K562 (cell line): ENCODE results near the gene TEX22. TPM values are rescaled to one million over a fixed set of nuclear protein-coding genes. Genes with fewer than 3 reads are reported as not detected.
A peak's percentile ranks its signal among the peaks of the same experiment; 100 is the strongest.

Source experiments
- ATAC-seq: fragments of 200-7000 bp; cut with Tn5 transposase; 3 replicates; pipeline ENCODE4 v1.9.1; 2020; ENCODE audit warnings: moderate library complexity
- BruUV-seq: library from RNA; stranded (reverse); fragments of 400-500 nt; replicated peaks from 2 replicates; lab custom pipeline; 2021; lab: Mats Ljungman, UMichigan
- CTCF ChIA-PET: fragments of 300-600 bp; formaldehyde crosslinking; extraction: SDS; loops from one replicate; lab custom pipeline; 2021; ENCODE audit warnings: low intra/inter-chr PET ratio; lab: Yijun Ruan, JAX
- POLR2A ChIA-PET: fragments of 300-600, 350-650 bp; sonication (Branson Sonifier 250); formaldehyde crosslinking; extraction: SDS; loops from one replicate; lab custom pipeline; 2021; ENCODE audit warnings: antibody characterized with exemption, inconsistent platforms; lab: Yijun Ruan, JAX
- DNase-seq, 4 experiments: peaks; one replicate each; pipeline versions ENCODE4 v3.0.0 to v3.0.0-alpha.2; 2011 to 2018; ENCODE audit warnings: low spot score in 3 of 4, mixed read lengths in 3 of 4; ENCODE audit errors: extremely low read depth in 1 of 4
- FAIRE-seq: peaks from 2 replicates; lab custom pipeline; 2011; peaks lifted over from hg19 to GRCh38; lab: Jason Lieb, UNC
- H2AFZ ChIP-seq: 2 replicates; pipeline ENCODE4 v1.6.0; 2011; ENCODE audit warnings: low read depth, low read length, control low read depth, inconsistent platforms
- H3K27ac ChIP-seq: fragments of 200-600 bp; 3 replicates; pipeline ENCODE4 v1.8.0; 2011; ENCODE audit warnings: low read depth, mild to moderate bottlenecking, control low read depth, inconsistent platforms, low read length, moderate library complexity, mixed read lengths; ENCODE audit errors: extremely low read depth
- H3K27me3 ChIP-seq, 2 experiments: fragments of 300-600 bp in 1 of 2; 2 replicates in 1 of 2; 3 replicates in 1 of 2; pipeline versions ENCODE4 v1.6.0 to v1.8.0; 2011; ENCODE audit warnings: inconsistent platforms in 2 of 2, low read length in 2 of 2, mild to moderate bottlenecking in 1 of 2, mixed read lengths in 1 of 2, moderate library complexity in 1 of 2; ENCODE audit not compliant: control insufficient read depth in 2 of 2, insufficient read depth in 2 of 2
- H3K36me3 ChIP-seq: fragments of 300-600 bp; 3 replicates; pipeline ENCODE4 v1.8.0; 2011; ENCODE audit warnings: mild to moderate bottlenecking, low read length, inconsistent platforms; ENCODE audit not compliant: control insufficient read depth, insufficient read depth
- H3K4me1 ChIP-seq, 2 experiments: fragments of 200-600 bp in 1 of 2; replicated peaks in 1 of 2; 2 replicates in 1 of 2; 3 replicates in 1 of 2; pipeline versions ENCODE4 v1.5.1 to v1.8.0; 2011; ENCODE audit warnings: inconsistent platforms in 2 of 2, low read length in 2 of 2, mild to moderate bottlenecking in 1 of 2, mixed read lengths in 1 of 2, moderate library complexity in 1 of 2; ENCODE audit not compliant: control insufficient read depth in 2 of 2, insufficient read depth in 2 of 2
- H3K4me2 ChIP-seq: 2 replicates; pipeline ENCODE4 v1.6.1; 2011; ENCODE audit warnings: low read length, control low read depth, inconsistent platforms, mixed read lengths; ENCODE audit not compliant: insufficient read depth
- H3K4me3 ChIP-seq: fragments of 200-600 bp; sonication (generic), shearing (Covaris generic); 2 replicates; pipeline ENCODE4 v1.5.1; 2016; ENCODE audit warnings: control low read depth, inconsistent platforms
- H3K79me2 ChIP-seq: fragments of 200-600 bp; 3 replicates; pipeline ENCODE4 v1.8.0; 2011; ENCODE audit warnings: low read length, inconsistent platforms; ENCODE audit not compliant: control insufficient read depth, insufficient read depth
- H3K9ac ChIP-seq, 2 experiments: 2 replicates each; pipeline versions ENCODE4 v1.6.0 to v1.6.1; 2011; ENCODE audit warnings: low read depth in 2 of 2, low read length in 2 of 2, control low read depth in 1 of 2, inconsistent platforms in 1 of 2, mild to moderate bottlenecking in 1 of 2, mixed read lengths in 1 of 2; ENCODE audit not compliant: insufficient read depth in 1 of 2
- H3K9me1 ChIP-seq: one replicate; pipeline ENCODE4 v1.6.0; 2011; ENCODE audit warnings: inconsistent platforms, mild to moderate bottlenecking, low read length, moderate library complexity; ENCODE audit not compliant: control insufficient read depth, insufficient read depth
- H3K9me3 ChIP-seq: replicated peaks from 2 replicates; pipeline ENCODE4 v1.5.1; 2011; ENCODE audit warnings: low read depth, low read length, inconsistent platforms; ENCODE audit not compliant: control insufficient read depth, insufficient read depth
- H4K20me1 ChIP-seq: replicated peaks from 2 replicates; pipeline ENCODE4 v1.6.1; 2011; ENCODE audit warnings: low read length, inconsistent platforms, mixed read lengths; ENCODE audit not compliant: control insufficient read depth, insufficient read depth
- CEBPG ChIP-seq, 3 experiments: fragments of 200-800 bp in 1 of 3; sonication (Bioruptor generic) in 1 of 3; sonication (generic) in 1 of 3; formaldehyde crosslinking in 1 of 3; IDR thresholded peaks in 2 of 3; conservative IDR thresholded peaks in 1 of 3; 2 replicates each; pipeline versions ENCODE4 v1.6.1 to v1.8.0; 2016 to 2022; ENCODE audit warnings: missing compliant biosample characterization in 2 of 3, missing genetic modification characterization in 2 of 3, mild to moderate bottlenecking in 1 of 3, missing genetic modification reagents in 1 of 3
- MYC ChIP-seq, 2 experiments: fragments of 250-450 bp in 1 of 2; sonication (Bioruptor Pico) in 1 of 2; IDR thresholded peaks; 2 replicates each; pipeline versions ENCODE4 v1.5.1 to v1.6.1; 2012 to 2021; ENCODE audit warnings: low read depth in 2 of 2, borderline replicate concordance in 1 of 2, improper control_type of control experiment in 1 of 2, low read length in 1 of 2, mild to moderate bottlenecking in 1 of 2, moderate library complexity in 1 of 2
- SRSF3 ChIP-seq: fragments of 200-400 bp; formaldehyde crosslinking; IDR thresholded peaks from 2 replicates; pipeline ENCODE4 v1.6.1; 2016; ENCODE audit warnings: mild to moderate bottlenecking, low read length, moderate library complexity; ENCODE audit not compliant: insufficient read depth
- WGBS: fragments of 100-300 bp; shearing (Covaris generic); methylation state at CpG from one replicate; pipeline ENCODE4 v1.1.6; 2016; ENCODE audit warnings: low coverage, mixed read lengths; ENCODE audit not compliant: insufficient coverage; ENCODE audit errors: missing lambda C conversion rate; 5-methylcytosine and 5-hydroxymethylcytosine counted together
- in situ Hi-C: fragments of 300-500 bp; cut with MboI; formaldehyde crosslinking; loops from 4 replicates; pipeline ENCODE4 v1.15.0; 2018; ENCODE audit warnings: inconsistent platforms, mixed read lengths
- intact Hi-C: fragments of 100-400 bp; cut with micrococcal nuclease; formaldehyde crosslinking; loops from 2 replicates; pipeline ENCODE4 v1.14.2; 2022
- polyA plus RNA-seq, 8 experiments: library from polyadenylated mRNA; depleted of rRNA in 4 of 8; stranded (reverse) in 5 of 8; unstranded in 3 of 8; fragments of >200 nt; fragmentation: Nextera tagmentation in 2 of 8; fragmentation: Illumina TruSeq in 1 of 8; extraction: Ambion mirVana in 2 of 8; extraction: Trizol in 1 of 8; gene quantifications; 2 replicates each; pipeline versions ENCODE4 v1.2.1 to v1.2.3, GENCODE V29; 2011 to 2014; ENCODE audit warnings: inconsistent platforms in 1 of 8, missing spikeins in 1 of 8
- total RNA-seq, 7 experiments: library from RNA; depleted of rRNA in 6 of 7; stranded (reverse); fragments of >200 nt in 6 of 7; fragmentation: Illumina TruSeq in 2 of 7; extraction: Trizol in 2 of 7; gene quantifications; 2 replicates each; pipeline versions ENCODE4 v1.2.1 to v1.2.3, GENCODE V29; 2011 to 2021; ENCODE audit warnings: low replicate concordance in 1 of 7
- TF ChIP-seq, protein P1 (sequence below): sonication (generic); formaldehyde crosslinking; IDR thresholded peaks from 2 replicates; pipeline ENCODE4 v1.8.0; 2022; ENCODE audit warnings: missing genetic modification reagents, mild to moderate bottlenecking, borderline replicate concordance

The TEX22 gene
- total and polyA plus RNA-seq, 9 of the 15 experiments (the other 6 are each of a cell fraction or from before 2014, with no cell fraction given), result 0.04 to 1.7 (median 0.23) TPM; not detected in 2

DNA sequence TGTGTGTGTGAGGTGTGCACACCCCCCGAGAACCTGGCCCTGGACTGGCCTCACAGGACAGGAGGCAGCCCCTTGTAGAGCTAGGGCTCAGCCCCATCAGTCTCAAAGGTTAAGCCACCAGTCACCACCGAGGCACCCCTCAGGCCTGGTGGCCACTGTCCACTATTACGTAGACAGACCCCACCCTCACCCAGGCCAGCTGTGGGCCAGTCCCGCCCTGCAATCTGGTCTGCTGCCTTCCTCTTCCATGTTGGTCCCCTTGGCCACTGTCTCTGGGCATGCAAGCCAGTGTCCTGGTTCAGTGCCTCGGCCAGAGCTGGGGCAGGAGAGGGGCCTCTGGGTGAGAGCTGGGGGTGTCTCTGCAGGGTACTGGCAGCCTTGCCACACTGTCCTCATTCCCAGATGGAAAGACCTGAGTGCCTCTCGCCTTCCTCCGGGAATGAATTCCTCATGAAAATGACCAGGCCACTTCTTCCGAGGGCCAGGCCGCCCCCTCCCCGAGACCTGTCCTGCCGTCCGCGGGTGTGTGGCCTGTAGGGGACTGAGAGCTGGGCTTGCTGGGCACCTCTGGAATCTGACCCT, 897 bp upstream of the TEX22 start:
- ChIA-PET CTCF (no interaction called here), POLR2A (interaction anchor here (0.8 kb wide), 1 partner anchor 88 kb away, joined by 3 read pairs; no protein-coding TSS in a partner anchor)
- Histone ChIP-seq H3K9me1 (no peaks in the 10 kb centered on the region), H4K20me1 (no peaks in the 10 kb centered on the region), H2AFZ (peak overlapping the region; percentile 89), H3K27me3 (no peaks in the 10 kb centered on the region), H3K27ac (peak overlapping the region; percentile 92), H3K9ac (peak overlapping the region in 1 of 2 experiments; percentile 88; a peak in 3 of 4 replicates), H3K9me3 (peaks cover 7% of the 10 kb centered on the region), H3K4me3 (no peak overlapping the region), H3K79me2 (peaks cover 16% of the 10 kb centered on the region), H3K4me2 (0 out of 2 replicates have a peak overlapping the region, but pooled peaks have one; percentile 79), H3K36me3 (peaks cover 21% of the 10 kb centered on the region; the same call in 2 of the 3 replicates), H3K4me1 (peaks cover 5 to 61% of the 10 kb centered on the region in 2 experiments; a peak in 4 of 5 replicates)
- in situ Hi-C loops, result no loop called here
- BruUV-seq, result no TSS peak
- intact Hi-C loops, result no loop called here
- ATAC-seq (no peak), DNase-seq (no peak), FAIRE-seq (no peak)
- 96% methylated on average over 4 of the region's 13 CpGs for WGBS
- TF ChIP-seq, protein P1, sequence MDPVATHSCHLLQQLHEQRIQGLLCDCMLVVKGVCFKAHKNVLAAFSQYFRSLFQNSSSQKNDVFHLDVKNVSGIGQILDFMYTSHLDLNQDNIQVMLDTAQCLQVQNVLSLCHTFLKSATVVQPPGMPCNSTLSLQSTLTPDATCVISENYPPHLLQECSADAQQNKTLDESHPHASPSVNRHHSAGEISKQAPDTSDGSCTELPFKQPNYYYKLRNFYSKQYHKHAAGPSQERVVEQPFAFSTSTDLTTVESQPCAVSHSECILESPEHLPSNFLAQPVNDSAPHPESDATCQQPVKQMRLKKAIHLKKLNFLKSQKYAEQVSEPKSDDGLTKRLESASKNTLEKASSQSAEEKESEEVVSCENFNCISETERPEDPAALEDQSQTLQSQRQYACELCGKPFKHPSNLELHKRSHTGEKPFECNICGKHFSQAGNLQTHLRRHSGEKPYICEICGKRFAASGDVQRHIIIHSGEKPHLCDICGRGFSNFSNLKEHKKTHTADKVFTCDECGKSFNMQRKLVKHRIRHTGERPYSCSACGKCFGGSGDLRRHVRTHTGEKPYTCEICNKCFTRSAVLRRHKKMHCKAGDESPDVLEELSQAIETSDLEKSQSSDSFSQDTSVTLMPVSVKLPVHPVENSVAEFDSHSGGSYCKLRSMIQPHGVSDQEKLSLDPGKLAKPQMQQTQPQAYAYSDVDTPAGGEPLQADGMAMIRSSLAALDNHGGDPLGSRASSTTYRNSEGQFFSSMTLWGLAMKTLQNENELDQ (CRISPR knock-in tag), result no peak
- TF ChIP-seq SRSF3, result 0 out of 2 replicates have a peak, but pooled peaks have one; percentile 16
- no peak for TF ChIP-seq MYC (IDR thresholded peaks at IDR 0.05; ENCODE audit: low read depth, low read length)
- peak; percentile 49; the same call in 1 of the 2 replicates for TF ChIP-seq MYC (CRISPR knock-in tag; IDR thresholded peaks at IDR 0.05; ENCODE audit: borderline replicate concordance, low read depth)
- TF ChIP-seq CEBPG (CRISPR knock-in tag; IDR thresholded peaks at IDR 0.05), result no peak
- no peak for TF ChIP-seq CEBPG (tag; conservative IDR thresholded peaks at IDR 0.05 in 1 of 2, IDR thresholded peaks at IDR 0.05 in 1 of 2)
